Fibroblast of mammary gland (primary cell): ENCODE results near the gene ZNF24.

Source experiments
- DNase-seq: peaks from one replicate; pipeline ENCODE4 v3.0.0-alpha.2; 2010; ENCODE audit warnings: low read depth
- H3K4me3 ChIP-seq: 2 replicates; pipeline ENCODE4 v1.5.1; 2011; ENCODE audit warnings: low read depth, mild to moderate bottlenecking, low read length, moderate library complexity; ENCODE audit not compliant: control insufficient read depth
- CTCF ChIP-seq: conservative IDR thresholded peaks from 2 replicates; pipeline ENCODE4 v1.5.1; 2011; ENCODE audit warnings: low read depth, low read length, inconsistent platforms; ENCODE audit not compliant: control insufficient read depth, insufficient read depth

The ZNF24 gene

GRCh38 chr18:35345460-35345921 is 1.3 kb upstream of the ZNF24 start:
- no peak overlapping the region for H3K4me3 ChIP-seq
- DNase-seq = no peak
- TF ChIP-seq CTCF = no peak

- TF ChIP-seq CTCF = no peak
- peak overlapping the region; percentile 77 for H3K4me3 ChIP-seq
- no peak for DNase-seq
These were observed 678 bp upstream of the ZNF24 start for GRCh38 chr18:35344736-35345459.

DNA sequence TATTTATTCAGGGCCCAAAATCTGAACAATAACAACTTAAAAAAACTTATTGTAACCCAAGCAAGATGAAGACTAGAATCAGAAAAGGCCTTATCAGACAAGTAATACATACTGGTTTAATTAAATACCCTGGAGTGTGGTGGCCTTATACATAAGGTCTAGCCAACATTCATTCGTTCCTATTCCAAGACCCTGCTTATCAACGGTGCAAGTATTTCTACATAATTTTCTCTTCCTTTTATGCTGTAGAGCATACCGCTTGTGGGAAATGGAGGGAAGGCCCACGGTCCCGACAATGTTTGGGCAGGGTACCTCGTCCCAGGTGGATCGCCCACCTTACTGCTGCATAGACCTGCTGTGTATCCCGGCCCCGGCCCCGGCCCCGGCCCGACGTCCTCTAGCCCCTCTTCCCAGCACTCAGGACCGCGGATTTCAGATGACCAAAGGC is 708 bp downstream of the ZNF24 start:
- no peak for TF ChIP-seq CTCF
- H3K4me3 ChIP-seq = peak overlapping the region; percentile 77
- DNase-seq = no peak

DNA sequence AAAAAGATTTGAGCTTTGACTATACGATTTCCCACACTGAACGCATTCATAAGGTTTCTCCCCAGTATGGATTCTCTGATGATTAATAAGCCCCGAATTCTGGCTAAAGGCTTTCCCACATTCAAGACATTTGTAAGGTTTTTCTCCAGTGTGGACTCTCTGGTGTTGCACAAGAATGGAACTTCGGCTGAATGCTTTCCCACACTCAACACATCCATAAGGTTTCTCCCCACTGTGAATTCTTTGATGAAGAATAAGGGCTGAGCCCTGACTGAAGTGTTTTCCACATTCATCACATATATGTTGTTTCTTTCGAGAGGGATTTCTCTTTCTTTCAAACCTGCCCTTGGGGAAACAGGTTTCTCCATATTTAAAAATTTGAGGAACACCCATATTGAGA is 6.9 kb downstream of the ZNF24 start:
- TF ChIP-seq CTCF = no peak
- no peak overlapping the region for H3K4me3 ChIP-seq
- no peak for DNase-seq

DNA sequence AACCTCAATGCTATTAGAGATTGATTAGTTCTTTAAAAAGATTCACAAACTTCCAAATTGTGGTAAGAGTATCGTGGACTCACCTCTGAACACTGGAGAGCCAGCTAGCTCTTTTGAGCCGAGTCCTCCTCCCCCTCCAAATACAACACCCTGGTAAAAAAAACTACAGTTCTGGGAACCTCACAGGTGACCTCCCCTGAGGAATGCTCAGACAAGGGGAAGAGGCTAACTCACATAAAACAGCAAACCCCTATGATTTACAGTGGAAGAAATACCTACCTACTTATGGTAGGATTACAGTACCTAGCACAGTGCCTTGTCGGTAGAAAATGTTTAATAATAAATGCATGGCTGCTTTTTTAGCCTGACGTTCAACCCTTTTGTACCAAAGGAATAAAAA is 8.4 kb downstream of the ZNF24 start:
- no peak for TF ChIP-seq CTCF
- no peak for DNase-seq
- H3K4me3 ChIP-seq = no peak overlapping the region

- DNase-seq = peak; percentile 42
- no peak overlapping the region for H3K4me3 ChIP-seq
- TF ChIP-seq CTCF = no peak
These were observed 9.4 kb downstream of the ZNF24 start for GRCh38 chr18:35334821-35335220.

GRCh38 chr18:35334212-35334611 is 10.0 kb downstream of the ZNF24 start:
- no peak for DNase-seq
- no peak overlapping the region for H3K4me3 ChIP-seq
- TF ChIP-seq CTCF = no peak
